ENCODE measurements around the gene HDAC9. TPM values are rescaled to one million over a fixed set of nuclear protein-coding genes. Genes with fewer than 3 reads are reported as not detected.

HDAC9 gene
- total RNA-seq, 1 experiment from 2014 or later, result 14.7 TPM

DNA sequence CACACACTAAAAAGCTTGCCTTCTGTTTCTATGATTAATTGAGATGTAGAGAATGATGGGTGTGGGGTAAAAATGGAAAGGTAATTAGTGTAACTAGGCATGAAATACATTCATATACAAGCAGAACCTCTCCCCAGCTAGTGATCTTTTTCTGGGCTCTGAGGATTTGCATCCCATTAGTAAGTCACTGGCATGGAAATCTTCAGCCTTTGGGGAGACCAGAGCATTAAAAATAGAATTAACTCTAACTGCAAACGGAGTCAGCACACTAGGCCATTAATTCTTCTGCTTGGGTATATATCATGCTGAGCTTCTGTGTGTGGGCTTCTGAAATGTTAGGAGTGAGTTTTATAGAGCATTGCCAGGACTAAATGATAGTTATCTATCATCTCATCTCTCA lies 128.9 kb downstream of the HDAC9 start:
- no peak for DNase-seq
- Histone ChIP-seq H3K4me1 (replicated peaks; ENCODE audit: insufficient read depth) (no peaks in the 10 kb centered on the region), H3K27me3 (ENCODE audit: insufficient read depth, low read depth) (no peaks in the 10 kb centered on the region), H3K4me2 (no peak overlapping the region), H3F3A (ENCODE audit: insufficient read depth, low read depth) (no peaks in the 10 kb centered on the region; the same call in 1 of the 2 replicates), H2AFZ (no peak overlapping the region), H3K4me3 (no peak overlapping the region), H3K79me2 (ENCODE audit: low read depth) (no peaks in the 10 kb centered on the region), H3K9me2 (ENCODE audit: insufficient read depth) (no peaks in the 10 kb centered on the region), H3K27ac (no peak overlapping the region), H3K9me3 (ENCODE audit: insufficient read depth, low read depth) (no peaks in the 10 kb centered on the region), H4K20me1 (ENCODE audit: insufficient read depth) (no peaks in the 10 kb centered on the region), H3K36me3 (ENCODE audit: low read depth) (no peaks in the 10 kb centered on the region)
- ChIA-PET CTCF (no interaction called here), POLR2A (ENCODE audit: unreplicated experiment) (no interaction called here)
- no TSS peak for BruUV-seq (replicated peaks)
- TF ChIP-seq, protein P1, sequence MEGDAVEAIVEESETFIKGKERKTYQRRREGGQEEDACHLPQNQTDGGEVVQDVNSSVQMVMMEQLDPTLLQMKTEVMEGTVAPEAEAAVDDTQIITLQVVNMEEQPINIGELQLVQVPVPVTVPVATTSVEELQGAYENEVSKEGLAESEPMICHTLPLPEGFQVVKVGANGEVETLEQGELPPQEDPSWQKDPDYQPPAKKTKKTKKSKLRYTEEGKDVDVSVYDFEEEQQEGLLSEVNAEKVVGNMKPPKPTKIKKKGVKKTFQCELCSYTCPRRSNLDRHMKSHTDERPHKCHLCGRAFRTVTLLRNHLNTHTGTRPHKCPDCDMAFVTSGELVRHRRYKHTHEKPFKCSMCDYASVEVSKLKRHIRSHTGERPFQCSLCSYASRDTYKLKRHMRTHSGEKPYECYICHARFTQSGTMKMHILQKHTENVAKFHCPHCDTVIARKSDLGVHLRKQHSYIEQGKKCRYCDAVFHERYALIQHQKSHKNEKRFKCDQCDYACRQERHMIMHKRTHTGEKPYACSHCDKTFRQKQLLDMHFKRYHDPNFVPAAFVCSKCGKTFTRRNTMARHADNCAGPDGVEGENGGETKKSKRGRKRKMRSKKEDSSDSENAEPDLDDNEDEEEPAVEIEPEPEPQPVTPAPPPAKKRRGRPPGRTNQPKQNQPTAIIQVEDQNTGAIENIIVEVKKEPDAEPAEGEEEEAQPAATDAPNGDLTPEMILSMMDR (conservative IDR thresholded peaks at IDR 0.05), result no peak
- no peak for TF ChIP-seq EZH2 (IDR thresholded peaks at IDR 0.05; ENCODE audit: low read depth)
- intact Hi-C loops (cut with micrococcal nuclease; ENCODE audit: unreplicated experiment), result no loop called here

DNA sequence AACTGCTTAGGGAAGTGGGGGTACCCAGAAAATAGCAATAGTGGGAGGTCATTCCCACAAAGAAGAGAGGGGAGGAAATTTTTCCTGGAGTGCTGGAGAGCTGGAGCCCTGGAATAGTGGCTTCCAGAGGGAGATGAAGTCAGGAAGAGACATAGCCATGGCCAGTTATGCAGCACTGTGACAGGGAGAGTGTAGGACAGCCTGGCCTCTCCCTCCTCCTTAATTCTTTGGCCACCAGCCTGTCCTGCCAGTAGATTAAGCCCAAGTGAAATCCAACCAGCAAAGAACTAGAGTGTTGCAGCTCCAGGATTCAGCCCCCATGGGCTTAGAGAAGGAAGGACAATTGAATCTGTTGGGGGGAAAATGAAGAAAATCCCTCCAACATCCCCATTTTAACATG lies 130.5 kb downstream of the HDAC9 start:
- no peak for DNase-seq
- no peak for TF ChIP-seq EZH2 (IDR thresholded peaks at IDR 0.05; ENCODE audit: low read depth)
- TF ChIP-seq, protein P1 (conservative IDR thresholded peaks at IDR 0.05), result no peak
- ChIA-PET POLR2A (ENCODE audit: unreplicated experiment) (no interaction called here), CTCF (no interaction called here)
- H3K36me3 ChIP-seq (ENCODE audit: low read depth), result no peaks in the 10 kb centered on the region
- H3K79me2 ChIP-seq (ENCODE audit: low read depth), result no peaks in the 10 kb centered on the region
- H2AFZ ChIP-seq, result no peak overlapping the region
- no peaks in the 10 kb centered on the region for H3K4me1 ChIP-seq (replicated peaks; ENCODE audit: insufficient read depth)
- no peak overlapping the region for H3K4me2 ChIP-seq
- no peak overlapping the region for H3K27ac ChIP-seq
- H3K27me3 ChIP-seq (ENCODE audit: insufficient read depth, low read depth), result no peaks in the 10 kb centered on the region
- no peak overlapping the region for H3K4me3 ChIP-seq
- no peaks in the 10 kb centered on the region for H4K20me1 ChIP-seq (ENCODE audit: insufficient read depth)
- H3F3A ChIP-seq (ENCODE audit: insufficient read depth, low read depth), result no peaks in the 10 kb centered on the region; the same call in 1 of the 2 replicates
- no peaks in the 10 kb centered on the region for H3K9me3 ChIP-seq (ENCODE audit: insufficient read depth, low read depth)
- H3K9me2 ChIP-seq (ENCODE audit: insufficient read depth), result no peaks in the 10 kb centered on the region
- intact Hi-C loops (cut with micrococcal nuclease; ENCODE audit: unreplicated experiment), result no loop called here
- no TSS peak for BruUV-seq (replicated peaks)

DNA sequence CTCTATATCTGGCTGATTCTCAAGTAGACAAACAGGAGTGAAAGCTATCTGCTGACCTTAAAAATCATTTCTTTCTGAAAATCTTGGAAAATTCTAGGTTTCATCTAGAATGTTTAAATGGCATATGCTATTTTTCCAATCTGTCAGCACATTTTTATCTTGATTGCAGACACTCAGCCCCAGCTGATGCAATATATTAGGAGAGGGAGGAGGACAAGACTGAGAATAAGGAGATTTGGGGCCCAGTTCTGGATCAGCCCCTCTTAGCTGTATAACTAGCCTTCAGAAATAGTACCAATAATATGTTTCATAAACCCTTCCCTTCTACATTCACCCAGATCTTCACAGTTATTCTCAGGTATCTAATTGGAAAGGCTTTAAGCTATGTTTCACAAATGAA lies 131.2 kb downstream of the HDAC9 start:
- no peaks in the 10 kb centered on the region for H3K36me3 ChIP-seq (ENCODE audit: low read depth)
- no TSS peak for BruUV-seq (replicated peaks)
- H3K4me2 ChIP-seq, result no peak overlapping the region
- intact Hi-C loops (cut with micrococcal nuclease; ENCODE audit: unreplicated experiment), result no loop called here
- no peak for DNase-seq
- H3K27ac ChIP-seq, result no peak overlapping the region
- H3K79me2 ChIP-seq (ENCODE audit: low read depth), result no peaks in the 10 kb centered on the region
- TF ChIP-seq EZH2 (IDR thresholded peaks at IDR 0.05; ENCODE audit: low read depth), result no peak
- TF ChIP-seq, protein P1 (conservative IDR thresholded peaks at IDR 0.05), result no peak
- no peak overlapping the region for H3K4me3 ChIP-seq
- no peaks in the 10 kb centered on the region for H3K4me1 ChIP-seq (replicated peaks; ENCODE audit: insufficient read depth)
- H2AFZ ChIP-seq, result no peak overlapping the region
- no peaks in the 10 kb centered on the region for H3K9me3 ChIP-seq (ENCODE audit: insufficient read depth, low read depth)
- CTCF ChIA-PET, result no interaction called here
- POLR2A ChIA-PET (ENCODE audit: unreplicated experiment), result no interaction called here
- no peaks in the 10 kb centered on the region; the same call in 1 of the 2 replicates for H3F3A ChIP-seq (ENCODE audit: insufficient read depth, low read depth)
- no peaks in the 10 kb centered on the region for H3K27me3 ChIP-seq (ENCODE audit: insufficient read depth, low read depth)
- H4K20me1 ChIP-seq (ENCODE audit: insufficient read depth), result no peaks in the 10 kb centered on the region
- no peaks in the 10 kb centered on the region for H3K9me2 ChIP-seq (ENCODE audit: insufficient read depth)

Data from PC-9 (cell line).